WTC11 (cell line): ENCODE measurements around the gene SAT1. TPM values are rescaled to one million over a fixed set of nuclear protein-coding genes. Genes with fewer than 3 reads are reported as not detected.

ENCODE experiments used
- ATAC-seq: fragments of 200-7000 bp; cut with Tn5 transposase; 2 replicates; pipeline ENCODE4 v1.10.0; 2021; ENCODE audit warnings: mild to moderate bottlenecking, moderate library complexity
- CTCF ChIA-PET: fragments of 300-600 bp; sonication (Branson Sonifier 250); formaldehyde crosslinking; loops from one replicate; lab custom pipeline; 2021; ENCODE audit warnings: antibody characterized with exemption; lab: Charles Lee
- POLR2A ChIA-PET: fragments of 350-600 bp; sonication (Branson Sonifier 250); formaldehyde crosslinking; loops from one replicate; lab custom pipeline; 2021; ENCODE audit warnings: antibody characterized with exemption; lab: Charles Lee
- DNase-seq: peaks from one replicate; pipeline ENCODE4 v3.0.0; 2021; ENCODE audit warnings: low spot score
- H3K27ac Mint-ChIP-seq: 2 replicates; pipeline ENCODE4 v1.8.0; 2021; ENCODE audit warnings: mixed read lengths
- H3K27me3 Mint-ChIP-seq: 2 replicates; pipeline ENCODE4 v1.8.0; 2021; ENCODE audit warnings: low read depth, mild to moderate bottlenecking, moderate library complexity, mixed read lengths
- H3K36me3 Mint-ChIP-seq: 2 replicates; pipeline ENCODE4 v1.8.0; 2021; ENCODE audit warnings: mixed read lengths
- H3K4me1 Mint-ChIP-seq: 2 replicates; pipeline ENCODE4 v1.8.0; 2022; ENCODE audit warnings: mixed read lengths
- H3K4me3 Mint-ChIP-seq: 2 replicates; pipeline ENCODE4 v1.8.0; 2021; ENCODE audit warnings: mild to moderate bottlenecking, moderate library complexity, mixed read lengths
- H3K9me3 Mint-ChIP-seq: 2 replicates; pipeline ENCODE4 v1.8.0; 2021; ENCODE audit warnings: mixed read lengths
- FOXK1 ChIP-seq: sonication (generic); formaldehyde crosslinking; IDR thresholded peaks from 2 replicates; pipeline ENCODE4 v1.8.0; 2022; ENCODE audit warnings: mild to moderate bottlenecking, moderate library complexity, missing genetic modification reagents
- HMGA2 ChIP-seq: fragments of 250-450 bp; sonication (Bioruptor Pico); IDR thresholded peaks from 2 replicates; pipeline ENCODE4 v1.4.0; 2021; ENCODE audit warnings: mild to moderate bottlenecking, moderate library complexity
- KAT7 ChIP-seq: sonication (generic); formaldehyde crosslinking; IDR thresholded peaks from 2 replicates; pipeline ENCODE4 v1.8.1; 2023; ENCODE audit warnings: missing genetic modification reagents, mild to moderate bottlenecking, borderline replicate concordance
- NFATC4 ChIP-seq: fragments of 250-450 bp; sonication (Bioruptor Pico); IDR thresholded peaks from 2 replicates; pipeline ENCODE4 v1.9.0; 2021; ENCODE audit warnings: mild to moderate bottlenecking
- NFYB ChIP-seq: sonication (generic); formaldehyde crosslinking; conservative IDR thresholded peaks from 2 replicates; pipeline ENCODE4 v1.8.0; 2022; ENCODE audit warnings: low read depth, missing genetic modification reagents
- OVOL2 ChIP-seq: fragments of 250-450 bp; sonication (Bioruptor Pico); IDR thresholded peaks from 2 replicates; pipeline ENCODE4 v1.9.0; 2021; ENCODE audit warnings: mild to moderate bottlenecking, borderline replicate concordance
- SMAD3 ChIP-seq: sonication (generic); formaldehyde crosslinking; IDR thresholded peaks from 2 replicates; pipeline ENCODE4 v1.8.0; 2022; ENCODE audit warnings: missing genetic modification reagents, mild to moderate bottlenecking, borderline replicate concordance
- SOX15 ChIP-seq: fragments of 250-450 bp; sonication (Bioruptor Pico); IDR thresholded peaks from 2 replicates; pipeline ENCODE4 v1.9.0; 2021; ENCODE audit warnings: mild to moderate bottlenecking
- ZNF317 ChIP-seq: sonication (generic); formaldehyde crosslinking; IDR thresholded peaks from 2 replicates; pipeline ENCODE4 v1.8.1; 2023; ENCODE audit warnings: low read depth, mild to moderate bottlenecking, moderate library complexity, missing genetic modification reagents, borderline replicate concordance
- total RNA-seq: library from RNA; stranded (reverse); gene quantifications from 3 replicates; pipeline ENCODE4 v1.2.3, GENCODE V29; 2021
- TF ChIP-seq, protein P1 (sequence below): sonication (generic); formaldehyde crosslinking; IDR thresholded peaks from 2 replicates; pipeline ENCODE4 v1.8.0; 2023; ENCODE audit warnings: missing genetic modification reagents, mild to moderate bottlenecking, borderline replicate concordance
- TF ChIP-seq, protein P2 (sequence below): sonication (generic); formaldehyde crosslinking; IDR thresholded peaks from 2 replicates; pipeline ENCODE4 v1.8.1; 2023; ENCODE audit warnings: mild to moderate bottlenecking, missing genetic modification reagents
- TF ChIP-seq, protein P3 (sequence below): sonication (generic); formaldehyde crosslinking; IDR thresholded peaks from 2 replicates; pipeline ENCODE4 v1.8.1; 2022; ENCODE audit warnings: low read depth, mild to moderate bottlenecking, moderate library complexity, missing genetic modification reagents, borderline replicate concordance
- TF ChIP-seq, protein P4 (sequence below): sonication (generic); formaldehyde crosslinking; IDR thresholded peaks from 2 replicates; pipeline ENCODE4 v1.8.1; 2023; ENCODE audit warnings: mild to moderate bottlenecking, missing genetic modification reagents, moderate library complexity
- TF ChIP-seq, protein P5 (sequence below): sonication (generic); formaldehyde crosslinking; IDR thresholded peaks from 2 replicates; pipeline ENCODE4 v1.8.0; 2023; ENCODE audit warnings: missing genetic modification reagents
- TF ChIP-seq, protein P6 (sequence below): sonication (generic); formaldehyde crosslinking; IDR thresholded peaks from 2 replicates; pipeline ENCODE4 v1.8.0; 2023; ENCODE audit warnings: mild to moderate bottlenecking, missing genetic modification reagents
- TF ChIP-seq, protein P7 (sequence below): sonication (generic); formaldehyde crosslinking; IDR thresholded peaks from 2 replicates; pipeline ENCODE4 v1.8.1; 2023; ENCODE audit warnings: mild to moderate bottlenecking, missing genetic modification reagents

The SAT1 gene
- total RNA-seq, 1 experiment from 2014 or later, result 70.7 TPM

DNA sequence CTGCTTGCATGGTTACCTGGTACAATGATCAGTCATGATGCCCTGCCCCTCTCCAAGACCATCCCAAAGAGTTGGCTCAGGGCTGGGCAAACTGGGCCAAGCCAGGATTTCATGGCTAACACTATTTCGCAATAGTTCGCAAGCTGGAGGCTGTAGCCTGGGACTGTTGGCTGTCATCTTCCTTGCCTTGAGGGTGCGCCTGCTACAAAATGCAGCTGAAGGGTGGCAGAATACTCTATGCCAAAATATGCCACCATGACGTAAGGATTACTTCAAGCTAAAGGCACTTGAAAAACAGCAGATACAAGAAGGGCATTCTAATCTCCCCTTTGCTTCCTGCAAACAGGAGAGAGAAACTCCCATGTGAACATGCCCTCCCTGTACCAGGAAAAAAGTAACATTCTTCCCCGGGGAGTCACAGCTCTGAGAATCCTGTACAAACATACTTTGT lies 21.0 kb downstream of the SAT1 start:
- DNase-seq, result no peak
- no peak overlapping the region for H3K27ac Mint-ChIP-seq
- H3K4me3 Mint-ChIP-seq, result no peak overlapping the region
- CTCF ChIA-PET, result no interaction called here
- no peaks in the 10 kb centered on the region for H3K36me3 Mint-ChIP-seq
- POLR2A ChIA-PET, result no interaction called here
- ATAC-seq, result no peak
- H3K4me1 Mint-ChIP-seq, result peaks cover 19% of the 10 kb centered on the region
- no peaks in the 10 kb centered on the region for H3K9me3 Mint-ChIP-seq
- no peaks in the 10 kb centered on the region for H3K27me3 Mint-ChIP-seq
- TF ChIP-seq ZNF317 (CRISPR knock-in tag) (no peak), SOX15 (CRISPR knock-in tag) (no peak), KAT7 (no peak), HMGA2 (CRISPR knock-in tag) (no peak), OVOL2 (CRISPR knock-in tag) (no peak), SMAD3 (CRISPR knock-in tag) (no peak), NFATC4 (CRISPR knock-in tag) (no peak)
- TF ChIP-seq, protein P1, sequence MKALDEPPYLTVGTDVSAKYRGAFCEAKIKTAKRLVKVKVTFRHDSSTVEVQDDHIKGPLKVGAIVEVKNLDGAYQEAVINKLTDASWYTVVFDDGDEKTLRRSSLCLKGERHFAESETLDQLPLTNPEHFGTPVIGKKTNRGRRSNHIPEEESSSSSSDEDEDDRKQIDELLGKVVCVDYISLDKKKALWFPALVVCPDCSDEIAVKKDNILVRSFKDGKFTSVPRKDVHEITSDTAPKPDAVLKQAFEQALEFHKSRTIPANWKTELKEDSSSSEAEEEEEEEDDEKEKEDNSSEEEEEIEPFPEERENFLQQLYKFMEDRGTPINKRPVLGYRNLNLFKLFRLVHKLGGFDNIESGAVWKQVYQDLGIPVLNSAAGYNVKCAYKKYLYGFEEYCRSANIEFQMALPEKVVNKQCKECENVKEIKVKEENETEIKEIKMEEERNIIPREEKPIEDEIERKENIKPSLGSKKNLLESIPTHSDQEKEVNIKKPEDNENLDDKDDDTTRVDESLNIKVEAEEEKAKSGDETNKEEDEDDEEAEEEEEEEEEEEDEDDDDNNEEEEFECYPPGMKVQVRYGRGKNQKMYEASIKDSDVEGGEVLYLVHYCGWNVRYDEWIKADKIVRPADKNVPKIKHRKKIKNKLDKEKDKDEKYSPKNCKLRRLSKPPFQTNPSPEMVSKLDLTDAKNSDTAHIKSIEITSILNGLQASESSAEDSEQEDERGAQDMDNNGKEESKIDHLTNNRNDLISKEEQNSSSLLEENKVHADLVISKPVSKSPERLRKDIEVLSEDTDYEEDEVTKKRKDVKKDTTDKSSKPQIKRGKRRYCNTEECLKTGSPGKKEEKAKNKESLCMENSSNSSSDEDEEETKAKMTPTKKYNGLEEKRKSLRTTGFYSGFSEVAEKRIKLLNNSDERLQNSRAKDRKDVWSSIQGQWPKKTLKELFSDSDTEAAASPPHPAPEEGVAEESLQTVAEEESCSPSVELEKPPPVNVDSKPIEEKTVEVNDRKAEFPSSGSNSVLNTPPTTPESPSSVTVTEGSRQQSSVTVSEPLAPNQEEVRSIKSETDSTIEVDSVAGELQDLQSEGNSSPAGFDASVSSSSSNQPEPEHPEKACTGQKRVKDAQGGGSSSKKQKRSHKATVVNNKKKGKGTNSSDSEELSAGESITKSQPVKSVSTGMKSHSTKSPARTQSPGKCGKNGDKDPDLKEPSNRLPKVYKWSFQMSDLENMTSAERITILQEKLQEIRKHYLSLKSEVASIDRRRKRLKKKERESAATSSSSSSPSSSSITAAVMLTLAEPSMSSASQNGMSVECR (CRISPR knock-in tag), result no peak
- TF ChIP-seq, protein P2, sequence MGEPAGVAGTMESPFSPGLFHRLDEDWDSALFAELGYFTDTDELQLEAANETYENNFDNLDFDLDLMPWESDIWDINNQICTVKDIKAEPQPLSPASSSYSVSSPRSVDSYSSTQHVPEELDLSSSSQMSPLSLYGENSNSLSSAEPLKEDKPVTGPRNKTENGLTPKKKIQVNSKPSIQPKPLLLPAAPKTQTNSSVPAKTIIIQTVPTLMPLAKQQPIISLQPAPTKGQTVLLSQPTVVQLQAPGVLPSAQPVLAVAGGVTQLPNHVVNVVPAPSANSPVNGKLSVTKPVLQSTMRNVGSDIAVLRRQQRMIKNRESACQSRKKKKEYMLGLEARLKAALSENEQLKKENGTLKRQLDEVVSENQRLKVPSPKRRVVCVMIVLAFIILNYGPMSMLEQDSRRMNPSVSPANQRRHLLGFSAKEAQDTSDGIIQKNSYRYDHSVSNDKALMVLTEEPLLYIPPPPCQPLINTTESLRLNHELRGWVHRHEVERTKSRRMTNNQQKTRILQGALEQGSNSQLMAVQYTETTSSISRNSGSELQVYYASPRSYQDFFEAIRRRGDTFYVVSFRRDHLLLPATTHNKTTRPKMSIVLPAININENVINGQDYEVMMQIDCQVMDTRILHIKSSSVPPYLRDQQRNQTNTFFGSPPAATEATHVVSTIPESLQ (CRISPR knock-in tag), result no peak
- TF ChIP-seq, protein P3, sequence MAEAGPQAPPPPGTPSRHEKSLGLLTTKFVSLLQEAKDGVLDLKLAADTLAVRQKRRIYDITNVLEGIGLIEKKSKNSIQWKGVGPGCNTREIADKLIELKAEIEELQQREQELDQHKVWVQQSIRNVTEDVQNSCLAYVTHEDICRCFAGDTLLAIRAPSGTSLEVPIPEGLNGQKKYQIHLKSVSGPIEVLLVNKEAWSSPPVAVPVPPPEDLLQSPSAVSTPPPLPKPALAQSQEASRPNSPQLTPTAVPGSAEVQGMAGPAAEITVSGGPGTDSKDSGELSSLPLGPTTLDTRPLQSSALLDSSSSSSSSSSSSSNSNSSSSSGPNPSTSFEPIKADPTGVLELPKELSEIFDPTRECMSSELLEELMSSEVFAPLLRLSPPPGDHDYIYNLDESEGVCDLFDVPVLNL (CRISPR knock-in tag), result no peak
- TF ChIP-seq, protein P4, sequence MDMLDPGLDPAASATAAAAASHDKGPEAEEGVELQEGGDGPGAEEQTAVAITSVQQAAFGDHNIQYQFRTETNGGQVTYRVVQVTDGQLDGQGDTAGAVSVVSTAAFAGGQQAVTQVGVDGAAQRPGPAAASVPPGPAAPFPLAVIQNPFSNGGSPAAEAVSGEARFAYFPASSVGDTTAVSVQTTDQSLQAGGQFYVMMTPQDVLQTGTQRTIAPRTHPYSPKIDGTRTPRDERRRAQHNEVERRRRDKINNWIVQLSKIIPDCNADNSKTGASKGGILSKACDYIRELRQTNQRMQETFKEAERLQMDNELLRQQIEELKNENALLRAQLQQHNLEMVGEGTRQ (CRISPR knock-in tag), result no peak
- TF ChIP-seq, protein P5, sequence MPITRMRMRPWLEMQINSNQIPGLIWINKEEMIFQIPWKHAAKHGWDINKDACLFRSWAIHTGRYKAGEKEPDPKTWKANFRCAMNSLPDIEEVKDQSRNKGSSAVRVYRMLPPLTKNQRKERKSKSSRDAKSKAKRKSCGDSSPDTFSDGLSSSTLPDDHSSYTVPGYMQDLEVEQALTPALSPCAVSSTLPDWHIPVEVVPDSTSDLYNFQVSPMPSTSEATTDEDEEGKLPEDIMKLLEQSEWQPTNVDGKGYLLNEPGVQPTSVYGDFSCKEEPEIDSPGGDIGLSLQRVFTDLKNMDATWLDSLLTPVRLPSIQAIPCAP (CRISPR knock-in tag), result no peak

DNA sequence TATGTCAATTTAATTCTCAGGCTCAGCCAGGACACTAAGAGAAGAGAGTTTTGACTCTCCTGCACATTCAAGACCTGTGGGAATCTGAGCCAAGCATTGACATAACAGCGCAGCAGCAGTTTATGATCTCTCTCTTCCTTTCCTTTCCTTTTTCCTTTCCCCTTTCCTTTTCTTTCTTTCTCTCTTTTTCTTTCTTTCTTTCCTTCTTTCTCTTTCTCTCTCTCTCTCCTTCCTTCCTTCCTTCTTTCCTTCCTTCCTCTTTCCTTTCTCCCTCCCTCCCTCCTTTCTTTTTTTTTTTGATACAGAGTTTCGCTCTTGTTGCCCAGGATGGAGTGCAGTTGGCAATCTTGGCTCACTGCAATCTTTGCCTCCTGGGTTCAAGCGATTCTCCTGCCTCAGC lies 21.6 kb downstream of the SAT1 start:
- ChIA-PET POLR2A (no interaction called here), CTCF (no interaction called here)
- peaks cover 14% of the 10 kb centered on the region for H3K4me1 Mint-ChIP-seq
- no peak for TF ChIP-seq NFYB (CRISPR knock-in tag)
- TF ChIP-seq, protein P6, sequence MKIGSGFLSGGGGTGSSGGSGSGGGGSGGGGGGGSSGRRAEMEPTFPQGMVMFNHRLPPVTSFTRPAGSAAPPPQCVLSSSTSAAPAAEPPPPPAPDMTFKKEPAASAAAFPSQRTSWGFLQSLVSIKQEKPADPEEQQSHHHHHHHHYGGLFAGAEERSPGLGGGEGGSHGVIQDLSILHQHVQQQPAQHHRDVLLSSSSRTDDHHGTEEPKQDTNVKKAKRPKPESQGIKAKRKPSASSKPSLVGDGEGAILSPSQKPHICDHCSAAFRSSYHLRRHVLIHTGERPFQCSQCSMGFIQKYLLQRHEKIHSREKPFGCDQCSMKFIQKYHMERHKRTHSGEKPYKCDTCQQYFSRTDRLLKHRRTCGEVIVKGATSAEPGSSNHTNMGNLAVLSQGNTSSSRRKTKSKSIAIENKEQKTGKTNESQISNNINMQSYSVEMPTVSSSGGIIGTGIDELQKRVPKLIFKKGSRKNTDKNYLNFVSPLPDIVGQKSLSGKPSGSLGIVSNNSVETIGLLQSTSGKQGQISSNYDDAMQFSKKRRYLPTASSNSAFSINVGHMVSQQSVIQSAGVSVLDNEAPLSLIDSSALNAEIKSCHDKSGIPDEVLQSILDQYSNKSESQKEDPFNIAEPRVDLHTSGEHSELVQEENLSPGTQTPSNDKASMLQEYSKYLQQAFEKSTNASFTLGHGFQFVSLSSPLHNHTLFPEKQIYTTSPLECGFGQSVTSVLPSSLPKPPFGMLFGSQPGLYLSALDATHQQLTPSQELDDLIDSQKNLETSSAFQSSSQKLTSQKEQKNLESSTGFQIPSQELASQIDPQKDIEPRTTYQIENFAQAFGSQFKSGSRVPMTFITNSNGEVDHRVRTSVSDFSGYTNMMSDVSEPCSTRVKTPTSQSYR (CRISPR knock-in tag), result no peak
- TF ChIP-seq, protein P4 (CRISPR knock-in tag), result no peak
- no peak for TF ChIP-seq FOXK1
- TF ChIP-seq, protein P7, sequence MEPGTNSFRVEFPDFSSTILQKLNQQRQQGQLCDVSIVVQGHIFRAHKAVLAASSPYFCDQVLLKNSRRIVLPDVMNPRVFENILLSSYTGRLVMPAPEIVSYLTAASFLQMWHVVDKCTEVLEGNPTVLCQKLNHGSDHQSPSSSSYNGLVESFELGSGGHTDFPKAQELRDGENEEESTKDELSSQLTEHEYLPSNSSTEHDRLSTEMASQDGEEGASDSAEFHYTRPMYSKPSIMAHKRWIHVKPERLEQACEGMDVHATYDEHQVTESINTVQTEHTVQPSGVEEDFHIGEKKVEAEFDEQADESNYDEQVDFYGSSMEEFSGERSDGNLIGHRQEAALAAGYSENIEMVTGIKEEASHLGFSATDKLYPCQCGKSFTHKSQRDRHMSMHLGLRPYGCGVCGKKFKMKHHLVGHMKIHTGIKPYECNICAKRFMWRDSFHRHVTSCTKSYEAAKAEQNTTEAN, result no peak
- TF ChIP-seq, protein P2 (CRISPR knock-in tag), result no peak
- H3K27me3 Mint-ChIP-seq, result no peaks in the 10 kb centered on the region
- H3K27ac Mint-ChIP-seq, result no peak overlapping the region
- ATAC-seq (no peak), DNase-seq (no peak)
- no peaks in the 10 kb centered on the region for H3K9me3 Mint-ChIP-seq
- H3K36me3 Mint-ChIP-seq, result no peaks in the 10 kb centered on the region
- H3K4me3 Mint-ChIP-seq, result no peak overlapping the region
